Erythroblast (primary cell): ENCODE data around the gene THSD4.

Experiments
- GATA1 ChIP-seq: IDR thresholded peaks from 2 replicates; pipeline ENCODE4 v1.6.1; 2011; ENCODE audit warnings: low read depth, mild to moderate bottlenecking, control low read depth, low read length, moderate library complexity
- POLR2A ChIP-seq: IDR thresholded peaks from 2 replicates; pipeline ENCODE4 v1.6.1; 2011; ENCODE audit warnings: mild to moderate bottlenecking, low read length

DNA sequence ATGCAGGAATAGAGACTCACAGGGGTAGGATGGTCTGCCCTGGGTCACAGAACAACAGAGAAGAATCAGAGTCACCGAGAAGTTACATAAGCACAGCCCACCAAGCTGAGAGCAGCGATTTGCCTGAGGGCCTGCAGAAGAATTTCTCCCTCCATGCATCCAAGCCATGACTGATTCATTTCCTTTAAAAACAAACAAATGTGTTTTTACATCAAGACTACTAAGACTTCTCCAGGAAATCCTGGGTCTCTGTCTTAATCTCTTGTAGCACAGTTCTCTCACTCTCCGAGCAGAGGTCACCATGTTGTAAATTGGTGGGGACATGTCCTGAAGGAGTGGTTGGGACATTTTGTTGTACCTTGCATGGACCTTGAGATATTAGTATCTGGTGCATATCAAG lies 159.8 kb downstream of the THSD4 start:
- TF ChIP-seq POLR2A (no peak), GATA1 (no peak)
